Bronchial epithelial cell (primary cell): Measurements from ENCODE around the gene PIN1. TPM values are rescaled to one million over a fixed set of nuclear protein-coding genes. Genes with fewer than 3 reads are reported as not detected.
A peak's percentile ranks its signal among the peaks of the same experiment; 100 is the strongest.
"Not testable (repeated sequence)": the region's sequence is repeated elsewhere in the genome, so short reads cannot be mapped to it uniquely, and the experiment has no call there.

Experiments
- DNase-seq: peaks from one replicate; pipeline ENCODE4 v3.0.0-alpha.2; 2010; ENCODE audit warnings: low read depth
- FAIRE-seq: peaks from 2 replicates; lab custom pipeline; 2011; peaks lifted over from hg19 to GRCh38; lab: Jason Lieb, UNC
- H3K27me3 ChIP-seq: 2 replicates; pipeline ENCODE4 v1.5.1; 2011; ENCODE audit warnings: low read length; ENCODE audit not compliant: control insufficient read depth, insufficient read depth
- H3K36me3 ChIP-seq: 2 replicates; pipeline ENCODE4 v1.5.1; 2011; ENCODE audit warnings: low read length; ENCODE audit not compliant: control insufficient read depth, insufficient read depth
- H3K4me3 ChIP-seq: 2 replicates; pipeline ENCODE4 v1.5.1; 2011; ENCODE audit warnings: mild to moderate bottlenecking, low read depth, low read length, control low read depth
- total RNA-seq: library from RNA; depleted of rRNA; stranded (reverse); fragments of >200 nt; gene quantifications from 2 replicates; pipeline ENCODE4 v1.2.1, GENCODE V29; 2014
- TF ChIP-seq, protein P1 (sequence below): IDR thresholded peaks from 2 replicates; pipeline ENCODE4 v1.5.1; 2011; ENCODE audit warnings: mild to moderate bottlenecking, moderate library complexity, low read length, control low read depth, inconsistent platforms; ENCODE audit not compliant: insufficient read depth, severe bottlenecking

PIN1 gene
- total RNA-seq, 1 donor from 2014 or later, result 61.3 TPM

DNA sequence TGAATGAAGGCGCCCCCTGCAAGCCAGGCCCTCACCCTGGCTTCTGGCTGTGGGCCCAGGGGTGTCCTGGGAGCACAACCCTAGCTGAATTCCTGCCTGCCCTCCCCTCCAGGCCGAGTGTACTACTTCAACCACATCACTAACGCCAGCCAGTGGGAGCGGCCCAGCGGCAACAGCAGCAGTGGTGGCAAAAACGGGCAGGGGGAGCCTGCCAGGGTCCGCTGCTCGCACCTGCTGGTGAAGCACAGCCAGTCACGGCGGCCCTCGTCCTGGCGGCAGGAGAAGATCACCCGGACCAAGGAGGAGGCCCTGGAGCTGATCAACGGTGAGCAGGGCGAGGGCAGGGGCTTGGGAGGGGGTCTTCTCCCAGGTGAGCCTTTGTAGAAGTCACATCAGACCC lies 3.2 kb downstream of the PIN1 start:
- Histone ChIP-seq H3K4me3 (no peak overlapping the region), H3K36me3 (peaks cover 23% of the 10 kb centered on the region), H3K27me3 (no peaks in the 10 kb centered on the region)
- TF ChIP-seq, protein P1, sequence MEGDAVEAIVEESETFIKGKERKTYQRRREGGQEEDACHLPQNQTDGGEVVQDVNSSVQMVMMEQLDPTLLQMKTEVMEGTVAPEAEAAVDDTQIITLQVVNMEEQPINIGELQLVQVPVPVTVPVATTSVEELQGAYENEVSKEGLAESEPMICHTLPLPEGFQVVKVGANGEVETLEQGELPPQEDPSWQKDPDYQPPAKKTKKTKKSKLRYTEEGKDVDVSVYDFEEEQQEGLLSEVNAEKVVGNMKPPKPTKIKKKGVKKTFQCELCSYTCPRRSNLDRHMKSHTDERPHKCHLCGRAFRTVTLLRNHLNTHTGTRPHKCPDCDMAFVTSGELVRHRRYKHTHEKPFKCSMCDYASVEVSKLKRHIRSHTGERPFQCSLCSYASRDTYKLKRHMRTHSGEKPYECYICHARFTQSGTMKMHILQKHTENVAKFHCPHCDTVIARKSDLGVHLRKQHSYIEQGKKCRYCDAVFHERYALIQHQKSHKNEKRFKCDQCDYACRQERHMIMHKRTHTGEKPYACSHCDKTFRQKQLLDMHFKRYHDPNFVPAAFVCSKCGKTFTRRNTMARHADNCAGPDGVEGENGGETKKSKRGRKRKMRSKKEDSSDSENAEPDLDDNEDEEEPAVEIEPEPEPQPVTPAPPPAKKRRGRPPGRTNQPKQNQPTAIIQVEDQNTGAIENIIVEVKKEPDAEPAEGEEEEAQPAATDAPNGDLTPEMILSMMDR, result no peak
- DNase-seq, result no peak
- no peak for FAIRE-seq

DNA sequence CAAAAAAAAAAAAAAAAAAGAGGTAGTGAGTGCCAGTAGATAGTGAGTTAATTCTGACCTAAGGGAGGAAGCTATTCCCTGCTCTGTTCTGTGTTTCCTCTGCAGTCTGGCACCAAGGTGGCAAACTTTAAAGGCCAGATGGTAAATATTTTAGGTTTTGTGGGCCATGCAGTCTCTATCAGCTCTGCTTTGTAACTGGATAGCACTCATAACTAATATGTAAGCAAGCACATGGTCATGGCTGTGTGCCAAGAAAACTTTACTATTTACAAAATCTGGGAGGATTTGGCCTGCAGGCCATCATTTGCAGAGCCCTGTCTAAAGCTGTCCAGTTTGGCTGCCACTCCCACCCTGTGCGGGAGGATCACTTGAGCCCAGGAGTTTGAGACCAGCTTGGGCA lies 4.3 kb downstream of the PIN1 start:
- H3K36me3 ChIP-seq, result peaks cover 24% of the 10 kb centered on the region
- TF ChIP-seq, protein P1, result no peak
- FAIRE-seq, result no peak

DNA sequence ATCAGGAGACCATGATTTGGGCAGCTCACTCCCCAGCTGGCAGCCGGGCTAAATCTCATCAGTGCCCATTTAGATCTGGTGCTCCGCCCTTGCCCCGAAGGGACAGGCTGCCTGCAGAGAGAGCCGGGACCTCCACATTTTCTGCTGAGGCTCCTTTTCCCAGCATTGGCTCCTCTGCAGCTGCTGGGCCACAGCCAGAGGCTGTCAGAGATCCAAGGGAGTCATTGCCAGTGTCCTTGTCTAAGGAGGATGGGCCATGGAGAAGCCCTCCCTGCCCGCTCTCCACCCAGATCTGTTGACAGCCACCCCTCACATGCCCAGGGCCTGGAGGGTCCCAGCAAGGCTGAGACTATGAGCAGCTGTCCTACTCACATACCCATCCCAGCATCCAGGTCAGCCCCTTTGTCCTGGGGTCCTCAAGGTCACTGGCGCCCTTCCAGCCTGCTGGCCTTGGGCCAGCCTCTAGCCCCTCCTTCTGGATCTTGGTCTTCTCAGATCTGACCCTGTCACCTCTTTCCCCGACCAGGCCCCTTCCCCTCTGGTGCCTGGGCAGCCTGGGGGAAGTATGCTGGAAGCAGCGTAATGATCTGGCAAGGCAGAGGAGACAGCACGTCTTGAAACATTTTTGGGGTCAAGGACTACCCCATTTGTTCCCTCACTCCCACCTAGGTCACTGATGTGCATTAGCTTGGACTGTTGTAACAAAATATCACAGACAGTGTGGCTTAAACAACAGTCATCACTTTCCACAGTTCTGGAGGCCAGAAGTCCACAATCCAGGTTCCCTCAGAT lies 7.9 kb downstream of the PIN1 start:
- Histone ChIP-seq H3K36me3 (peaks cover 26% of the 10 kb centered on the region), H3K4me3 (no peak overlapping the region), H3K27me3 (no peaks in the 10 kb centered on the region)
- no peak for DNase-seq
- TF ChIP-seq, protein P1, result no peak
- FAIRE-seq, result no peak

More for the DNA sequence above, 4.3 kb downstream of the PIN1 start:
- Histone ChIP-seq H3K27me3 (no peaks in the 10 kb centered on the region), H3K4me3 (no peak overlapping the region)
- DNase-seq, result no peak

DNA sequence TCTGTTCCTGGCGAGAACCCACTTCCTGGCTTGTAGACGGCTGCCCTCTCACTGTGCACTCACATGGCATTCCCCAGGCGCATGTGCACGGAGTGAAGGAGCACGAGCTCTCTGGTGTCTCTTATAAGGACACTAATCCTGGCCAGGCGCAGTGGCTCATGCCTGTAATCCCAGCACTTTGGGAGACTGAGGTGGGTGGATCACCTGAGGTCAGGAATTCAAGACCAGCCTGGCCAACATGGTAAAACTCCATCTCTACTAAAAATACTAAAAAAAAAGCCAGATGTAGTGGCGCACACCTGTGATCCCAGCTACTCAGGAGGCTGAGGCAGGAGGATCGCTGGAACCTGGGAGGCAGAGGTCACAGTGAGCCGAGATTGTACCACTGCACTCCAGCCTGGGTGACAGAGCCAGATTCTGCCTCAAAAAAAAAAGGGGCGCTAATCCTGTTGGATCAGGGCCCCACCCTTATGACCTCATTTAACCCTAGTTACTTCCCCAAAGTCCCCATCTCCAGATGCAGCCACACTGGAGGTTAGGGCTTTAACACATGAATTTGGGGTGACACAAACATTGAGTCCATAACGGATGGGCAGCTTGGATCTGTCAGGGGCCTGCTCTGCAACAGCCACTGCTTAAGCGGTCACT lies 8.6 kb downstream of the PIN1 start:
- FAIRE-seq, H3K27me3 ChIP-seq, DNase-seq, H3K4me3 ChIP-seq: not testable (repeated sequence)
- H3K36me3 ChIP-seq, result peaks cover 25% of the 10 kb centered on the region

DNA sequence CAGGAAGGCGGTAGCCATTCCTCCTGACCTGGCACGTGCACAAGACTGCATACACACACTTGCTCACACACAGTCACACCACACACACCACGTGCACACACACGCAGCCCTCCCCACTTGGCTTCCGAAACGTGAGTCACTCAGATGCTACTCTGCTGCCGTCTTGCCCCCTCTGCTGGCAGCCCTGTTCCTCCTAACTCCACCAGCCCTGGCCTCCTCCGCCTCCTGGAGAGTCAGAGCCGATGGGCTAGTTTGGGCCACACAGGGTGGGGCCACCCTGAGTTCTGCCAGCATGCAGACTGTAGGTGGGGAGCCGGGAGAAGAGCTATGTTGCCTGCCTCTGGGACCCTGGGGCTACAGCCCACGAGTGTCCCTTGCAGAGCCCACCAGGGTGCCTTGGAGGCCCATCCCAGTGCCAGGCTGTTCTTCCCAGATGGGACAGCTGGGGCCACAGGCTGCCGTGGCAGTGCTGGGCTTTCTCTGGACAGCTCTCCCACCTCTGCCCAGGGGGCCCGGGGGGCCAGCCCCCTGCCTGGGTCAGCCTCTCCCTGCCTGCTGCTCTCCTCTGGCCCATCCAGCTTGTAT lies 12.1 kb downstream of the PIN1 start:
- FAIRE-seq (peak; percentile 95), DNase-seq (peak; percentile 83)
- peaks cover 15% of the 10 kb centered on the region for H3K36me3 ChIP-seq
- H3K4me3 ChIP-seq, result no peak overlapping the region
- TF ChIP-seq, protein P1, result peak; percentile 90
- no peaks in the 10 kb centered on the region for H3K27me3 ChIP-seq

DNA sequence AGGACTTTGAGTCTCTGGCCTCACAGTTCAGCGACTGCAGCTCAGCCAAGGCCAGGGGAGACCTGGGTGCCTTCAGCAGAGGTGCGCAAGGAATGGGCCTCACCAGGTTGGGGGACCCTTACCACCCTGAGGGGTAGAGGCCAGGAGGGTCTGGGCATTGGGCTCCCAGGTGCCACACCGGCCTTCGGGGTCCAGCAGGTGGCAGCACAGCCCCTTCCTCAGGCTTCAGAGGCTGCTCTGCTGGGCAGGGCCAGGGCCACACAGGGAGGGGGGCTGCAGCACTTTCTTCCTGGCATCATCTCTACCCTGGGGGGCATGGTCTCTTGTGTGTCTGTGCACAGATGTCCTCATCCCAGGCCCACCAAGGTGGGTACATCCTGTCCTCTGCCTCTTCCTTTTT lies 12.9 kb downstream of the PIN1 start:
- no peak for FAIRE-seq

More for the DNA sequence above, 12.9 kb downstream of the PIN1 start:
- DNase-seq, result no peak
- TF ChIP-seq, protein P1, result peak; percentile 67
- Histone ChIP-seq H3K36me3 (peaks cover 9% of the 10 kb centered on the region), H3K4me3 (no peak overlapping the region), H3K27me3 (no peaks in the 10 kb centered on the region)
